ENCODE measurements around the gene MRPS22. TPM values are rescaled to one million over a fixed set of nuclear protein-coding genes. Genes with fewer than 3 reads are reported as not detected.

MRPS22 gene
- total and polyA plus RNA-seq, 2 donors (not counting 3 experiments of a cell fraction or from before 2014, with no cell fraction given) = 33.8 to 45.6 TPM

GRCh38 chr3:139322346-139322745, 21.5 kb upstream of the MRPS22 start:
- Histone ChIP-seq H3K27ac (ENCODE audit: insufficient read depth, low read depth, low read length) (no peak overlapping the region), H3K4me1 (ENCODE audit: control insufficient read depth, extremely low read depth, insufficient read depth, low read length) (no peaks in the 10 kb centered on the region), H3K9me3 (replicated peaks; ENCODE audit: control insufficient read depth, insufficient read depth, low read length) (no peaks in the 10 kb centered on the region), H2AFZ (ENCODE audit: low read depth, low read length) (no peak overlapping the region), H3K9me1 (replicated peaks; ENCODE audit: control insufficient read depth, extremely low read depth, insufficient read depth, low read length) (no peaks in the 10 kb centered on the region), H3K36me3 (ENCODE audit: control insufficient read depth in 2 of 2, extremely low read depth in 1 of 2, insufficient read depth in 2 of 2, low read length in 2 of 2) (no peaks in the 10 kb centered on the region), H3K27me3 (ENCODE audit: control insufficient read depth in 2 of 2, insufficient read depth in 2 of 2, low read length in 2 of 2) (peaks cover 0 to 4% of the 10 kb centered on the region in 2 experiments), H3K4me2 (ENCODE audit: insufficient read depth, low read length) (no peak overlapping the region), H3K9ac (replicated peaks; ENCODE audit: extremely low read depth, insufficient read depth, low read length) (no peak overlapping the region), H3K79me2 (ENCODE audit: control insufficient read depth, insufficient read depth, low read length) (no peaks in the 10 kb centered on the region), H3K4me3 (replicated peaks in 1 of 3; ENCODE audit: insufficient read depth in 1 of 3, low read depth in 1 of 3, low read length in 3 of 3) (no peak overlapping the region), H4K20me1 (replicated peaks; ENCODE audit: control insufficient read depth, extremely low read depth, insufficient read depth, low read length) (no peaks in the 10 kb centered on the region)
- DNase-seq (ENCODE audit: low read depth, low spot score) = no peak
- dilution Hi-C loops (cut with MboI; ENCODE audit: extremely low pct_ligation_motif_present, low sequenced_read_pairs) (no loop called here), intact Hi-C loops (cut with micrococcal nuclease) (no loop called here)
- no TSS peak for BruUV-seq (replicated peaks)
- ChIA-PET CTCF (no interaction called here), POLR2A (no interaction called here)
- FAIRE-seq = no peak
- TF ChIP-seq POLR2A (IDR thresholded peaks at IDR 0.05; ENCODE audit: low read depth, low read length) (no peak), EZH2 (IDR thresholded peaks at IDR 0.05; ENCODE audit: borderline replicate concordance, low read depth, low read length, severe bottlenecking) (no peak), GATA2 (IDR thresholded peaks at IDR 0.05; ENCODE audit: insufficient read depth, insufficient read length, low read depth, low read length) (no peak), MYC (IDR thresholded peaks at IDR 0.05; ENCODE audit: low read depth, low read length) (no peak), MAX (IDR thresholded peaks at IDR 0.05; ENCODE audit: insufficient read depth, insufficient read length) (no peak), FOS (IDR thresholded peaks at IDR 0.05; ENCODE audit: borderline replicate concordance, insufficient read depth, low read length) (no peak), POLR2AphosphoS5 (IDR thresholded peaks at IDR 0.05; ENCODE audit: insufficient read depth, low read depth, low read length) (no peak)

- no peaks in the 10 kb centered on the region for H3K9me3 ChIP-seq (replicated peaks; ENCODE audit: control insufficient read depth, insufficient read depth, low read length)
- FAIRE-seq = no peak
- peaks cover 0 to 2% of the 10 kb centered on the region in 2 experiments for H3K27me3 ChIP-seq (ENCODE audit: control insufficient read depth in 2 of 2, insufficient read depth in 2 of 2, low read length in 2 of 2)
- no peak overlapping the region for H3K9ac ChIP-seq (replicated peaks; ENCODE audit: extremely low read depth, insufficient read depth, low read length)
- dilution Hi-C loops (cut with MboI; ENCODE audit: extremely low pct_ligation_motif_present, low sequenced_read_pairs) (no loop called here), intact Hi-C loops (cut with micrococcal nuclease) (no loop called here)
- no peaks in the 10 kb centered on the region for H4K20me1 ChIP-seq (replicated peaks; ENCODE audit: control insufficient read depth, extremely low read depth, insufficient read depth, low read length)
- H3K27ac ChIP-seq (ENCODE audit: insufficient read depth, low read depth, low read length) = no peak overlapping the region
- no peaks in the 10 kb centered on the region for H3K4me1 ChIP-seq (ENCODE audit: control insufficient read depth, extremely low read depth, insufficient read depth, low read length)
- TF ChIP-seq POLR2AphosphoS5 (IDR thresholded peaks at IDR 0.05; ENCODE audit: insufficient read depth, low read depth, low read length) = no peak
- TF ChIP-seq POLR2A (IDR thresholded peaks at IDR 0.05; ENCODE audit: low read depth, low read length) = no peak
- TF ChIP-seq JUN (IDR thresholded peaks at IDR 0.05; ENCODE audit: borderline replicate concordance, insufficient read depth, insufficient read length, low read depth) = no peak
- TF ChIP-seq CTCF (IDR thresholded peaks at IDR 0.05; ENCODE audit: extremely low read depth in 1 of 2, insufficient read depth in 1 of 2, low read depth in 1 of 2, low read length in 2 of 2) = no peak
- TF ChIP-seq FOS (IDR thresholded peaks at IDR 0.05; ENCODE audit: borderline replicate concordance, insufficient read depth, low read length) = no peak
- no peak for TF ChIP-seq EZH2 (IDR thresholded peaks at IDR 0.05; ENCODE audit: borderline replicate concordance, low read depth, low read length, severe bottlenecking)
- TF ChIP-seq MAX (IDR thresholded peaks at IDR 0.05; ENCODE audit: insufficient read depth, insufficient read length) = no peak
- no peak for TF ChIP-seq MYC (IDR thresholded peaks at IDR 0.05; ENCODE audit: low read depth, low read length)
- TF ChIP-seq GATA2 (IDR thresholded peaks at IDR 0.05; ENCODE audit: insufficient read depth, insufficient read length, low read depth, low read length) = no peak
- ChIA-PET CTCF (no interaction called here), POLR2A (no interaction called here)
- BruUV-seq (replicated peaks) = no TSS peak
- no peaks in the 10 kb centered on the region for H3K36me3 ChIP-seq (ENCODE audit: control insufficient read depth in 2 of 2, extremely low read depth in 1 of 2, insufficient read depth in 2 of 2, low read length in 2 of 2)
- no peak overlapping the region for H3K4me3 ChIP-seq (replicated peaks in 1 of 3; ENCODE audit: insufficient read depth in 1 of 3, low read depth in 1 of 3, low read length in 3 of 3)
- DNase-seq (ENCODE audit: low read depth, low spot score) = no peak
- H3K9me1 ChIP-seq (replicated peaks; ENCODE audit: control insufficient read depth, extremely low read depth, insufficient read depth, low read length) = no peaks in the 10 kb centered on the region
- no peak overlapping the region for H2AFZ ChIP-seq (ENCODE audit: low read depth, low read length)
- H3K4me2 ChIP-seq (ENCODE audit: insufficient read depth, low read length) = no peak overlapping the region
- no peaks in the 10 kb centered on the region for H3K79me2 ChIP-seq (ENCODE audit: control insufficient read depth, insufficient read depth, low read length)
Observed at GRCh38 chr3:139323146-139323545, 20.7 kb upstream of the MRPS22 start.

Data from endothelial cell of umbilical vein (primary cell).